Bronchus fibroblast of lung (primary cell): Measurements from ENCODE around the gene STUB1. TPM values are rescaled to one million over a fixed set of nuclear protein-coding genes. Genes with fewer than 3 reads are reported as not detected.

Source experiments
- total RNA-seq: library from RNA; depleted of rRNA; stranded (reverse); fragments of >200 nt; gene quantifications from 2 replicates; pipeline ENCODE4 v1.2.3, GENCODE V29; 2015

Gene STUB1
- 213 and 221 TPM in 2 replicates for total RNA-seq

DNA sequence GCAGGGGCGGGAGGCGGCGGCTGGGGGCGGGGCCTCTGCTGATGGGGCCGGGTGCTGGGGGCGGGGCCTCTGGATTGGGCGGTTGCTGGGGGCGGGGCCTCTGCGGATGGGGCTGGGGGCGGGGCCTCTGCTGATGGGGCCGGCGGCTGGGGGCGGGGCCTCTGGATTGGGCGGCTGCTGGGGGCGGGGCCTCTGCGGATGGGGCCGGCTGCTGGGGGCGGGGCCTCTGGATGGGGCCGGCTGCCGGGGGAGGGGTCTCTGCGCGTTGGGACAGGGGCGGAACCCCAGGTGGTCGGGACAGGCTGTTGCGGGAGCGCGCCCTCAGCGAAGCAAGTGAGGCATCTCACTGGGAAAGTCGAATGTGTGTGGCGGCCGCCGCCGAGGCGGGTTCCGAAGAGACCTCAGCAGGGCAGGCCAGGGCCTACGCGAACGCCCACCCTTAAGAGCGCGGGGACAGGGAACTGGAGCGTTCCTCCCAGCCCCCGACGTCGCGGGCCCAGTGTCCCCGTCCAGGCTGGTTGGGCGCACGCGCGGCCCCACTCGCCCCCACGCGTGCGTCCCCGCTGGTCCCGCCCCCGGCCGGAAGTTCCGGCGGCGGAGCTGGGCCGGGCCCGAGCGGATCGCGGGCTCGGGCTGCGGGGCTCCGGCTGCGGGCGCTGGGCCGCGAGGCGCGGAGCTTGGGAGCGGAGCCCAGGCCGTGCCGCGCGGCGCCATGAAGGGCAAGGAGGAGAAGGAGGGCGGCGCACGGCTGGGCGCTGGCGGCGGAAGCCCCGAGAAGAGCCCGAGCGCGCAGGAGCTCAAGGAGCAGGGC, at the start of gene STUB1:
Gene STUB1 (plus strand): TSS at position 597 of the 811 bp plus-strand sequence. CDS start 116 bp downstream, at position 713.

GRCh38 chr16:630815-631405, 49.3 kb upstream of the STUB1 start, which contains the start of gene WFIKKN1:
Gene WFIKKN1 (plus strand): TSS chr16:630985. CDS start chr16:631254, 269 bp downstream.

DNA sequence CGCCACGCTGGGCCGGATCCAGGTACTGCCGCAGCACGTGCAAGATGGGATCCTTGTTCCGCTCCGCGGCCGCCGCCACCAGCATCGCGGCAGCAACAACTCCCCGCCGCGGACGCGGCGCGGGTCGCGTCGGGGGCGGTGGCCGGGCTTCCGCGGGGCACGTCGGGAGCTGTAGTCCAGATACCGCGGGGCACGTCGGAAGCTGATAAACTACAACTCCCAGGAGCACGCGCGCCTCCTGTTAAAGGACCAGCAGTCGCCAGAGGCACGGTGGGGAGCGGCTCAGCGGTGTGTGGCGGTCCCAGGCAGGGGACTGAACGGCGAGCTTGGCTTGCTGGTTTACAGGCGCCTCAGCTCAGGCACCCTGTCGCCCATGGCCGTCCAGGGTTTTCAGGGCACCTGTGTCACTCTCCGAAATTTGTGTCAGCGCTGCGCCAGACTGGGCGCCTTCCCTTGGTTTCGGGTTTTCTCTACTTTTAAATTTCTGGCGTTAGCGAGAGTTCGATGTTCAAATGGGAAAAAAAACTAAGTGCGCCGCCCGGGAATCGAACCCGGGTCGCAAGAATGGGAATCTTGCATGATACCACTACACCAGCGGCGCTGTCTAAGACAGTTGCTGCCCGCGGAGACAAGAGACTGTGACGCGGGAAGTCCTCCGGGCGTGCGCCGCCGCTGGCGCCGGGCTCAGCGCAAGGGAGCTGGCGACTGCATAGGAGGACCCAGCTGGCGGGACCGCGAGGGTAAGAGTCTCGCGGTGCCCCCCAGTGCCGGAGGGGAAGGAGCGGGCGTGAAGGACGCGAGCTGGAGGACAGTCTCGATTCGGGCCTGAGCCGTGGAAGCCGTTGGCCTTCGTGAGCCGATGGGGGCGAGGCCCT, 43.8 kb upstream of the STUB1 start, which contains the start of gene METTL26:
Gene METTL26 (minus strand): TSS at position 100 of the 875 bp plus-strand sequence. CDS start 15 bp downstream, at position 85.

DNA sequence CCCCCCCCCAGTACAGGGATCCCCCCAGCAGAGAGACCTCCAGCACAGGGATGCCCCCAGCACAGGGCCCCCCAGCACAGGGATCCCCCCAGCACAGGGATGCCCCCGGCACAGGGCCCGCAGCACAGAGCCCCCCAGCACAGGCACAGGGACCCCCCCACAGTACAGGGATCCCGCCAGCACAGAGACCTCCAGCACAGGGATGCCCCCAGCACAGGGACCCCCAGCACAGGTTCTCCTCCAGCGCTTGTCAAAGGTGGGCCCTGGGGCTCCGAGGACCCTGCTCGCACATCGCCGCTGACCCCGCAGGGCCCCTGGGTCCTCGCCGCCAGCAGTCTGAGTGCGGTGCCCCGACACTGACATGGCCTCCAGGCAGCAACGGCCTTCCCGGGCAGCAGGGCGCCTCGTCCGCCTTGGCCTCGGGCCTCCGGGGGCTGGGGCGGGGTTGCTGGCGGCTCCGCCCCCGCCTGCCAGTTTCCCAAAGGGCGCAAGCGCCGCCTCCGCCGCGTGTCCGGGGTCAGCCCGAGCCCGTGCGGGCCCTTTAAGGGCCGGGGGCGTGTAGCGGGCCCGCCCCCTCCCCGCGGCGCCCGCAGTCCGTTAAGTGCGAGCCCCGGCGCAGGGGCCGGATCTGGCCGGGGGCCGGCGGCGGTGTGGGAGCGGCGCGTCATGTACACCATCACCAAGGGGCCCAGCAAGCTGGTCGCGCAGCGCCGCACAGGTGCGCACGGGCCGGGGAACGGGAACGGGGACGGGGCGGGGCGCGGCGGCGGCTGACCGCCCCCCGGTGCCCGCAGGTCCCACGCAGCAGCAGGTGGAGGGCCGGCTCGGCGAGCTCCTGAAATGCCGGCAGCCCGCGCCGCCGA, 38.7 kb upstream of the STUB1 start, which contains the start of gene MCRIP2:
Gene MCRIP2 (plus strand): TSS at position 503 of the 863 bp plus-strand sequence. CDS start 164 bp downstream, at position 667.

GRCh38 chr16:648781-649589, 31.2 kb upstream of the STUB1 start, which contains the start of gene WDR90:
Gene WDR90 (plus strand): TSS chr16:649365. CDS start chr16:649417, 52 bp downstream.

GRCh38 chr16:667780-668518, 12.3 kb upstream of the STUB1 start, which contains the start of gene RHOT2:
Gene RHOT2 (plus strand): TSS chr16:668132. CDS start chr16:668200, 68 bp downstream.

GRCh38 chr16:674968-675883, 5.0 kb upstream of the STUB1 start, which contains the start of gene RHBDL1:
Gene RHBDL1 (plus strand): TSS chr16:675671. CDS start chr16:675791, 120 bp downstream.

GRCh38 chr16:684071-684794, 4.0 kb downstream of the STUB1 start, which contains the start of gene JMJD8:
Gene JMJD8 (minus strand): TSS chr16:684334. CDS start chr16:684319, 15 bp downstream.

GRCh38 chr16:705431-706188, 25.4 kb downstream of the STUB1 start, which contains the start of gene FBXL16:
Gene FBXL16 (minus strand): TSS chr16:705801. CDS start chr16:697405, 8,396 bp downstream.

GRCh38 chr16:714558-715476, 34.6 kb downstream of the STUB1 start, which contains the start of gene METRN:
Gene METRN (plus strand): TSS chr16:715118. CDS start chr16:715290, 172 bp downstream.

GRCh38 chr16:720990-721764, 41.0 kb downstream of the STUB1 start, which contains the start of gene ANTKMT:
Gene ANTKMT (plus strand): TSS chr16:721146. CDS start chr16:721275, 129 bp downstream.

GRCh38 chr16:726438-727290, 46.5 kb downstream of the STUB1 start, which contains the start of the genes CCDC78 and HAGHL:
Gene CCDC78 (minus strand): TSS chr16:726443. CDS start chr16:726367, 76 bp downstream.
Gene HAGHL (plus strand): TSS chr16:727106. CDS start chr16:727510, 404 bp downstream.

